ENCODE measurements around the gene PARD3.

DNA sequence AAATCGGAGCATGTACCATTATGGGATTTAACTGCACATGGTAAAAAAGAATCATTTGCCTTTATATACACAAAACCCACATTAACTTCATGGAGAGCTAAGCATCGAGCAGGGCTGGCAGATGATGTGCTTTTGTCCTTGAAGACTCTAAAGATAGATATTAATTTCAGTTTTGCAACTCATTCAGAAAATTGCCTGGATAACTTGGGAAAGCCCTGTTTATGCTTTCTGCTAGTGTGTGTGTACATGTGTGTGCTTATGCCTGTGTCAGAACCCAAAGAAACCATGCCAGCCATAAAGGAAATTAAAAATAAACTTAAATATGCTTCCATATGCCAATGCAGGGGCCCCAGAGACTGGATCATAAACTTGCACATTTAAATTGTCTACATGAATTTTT is 640.0 kb downstream of the PARD3 start:
- TF ChIP-seq, protein P1, sequence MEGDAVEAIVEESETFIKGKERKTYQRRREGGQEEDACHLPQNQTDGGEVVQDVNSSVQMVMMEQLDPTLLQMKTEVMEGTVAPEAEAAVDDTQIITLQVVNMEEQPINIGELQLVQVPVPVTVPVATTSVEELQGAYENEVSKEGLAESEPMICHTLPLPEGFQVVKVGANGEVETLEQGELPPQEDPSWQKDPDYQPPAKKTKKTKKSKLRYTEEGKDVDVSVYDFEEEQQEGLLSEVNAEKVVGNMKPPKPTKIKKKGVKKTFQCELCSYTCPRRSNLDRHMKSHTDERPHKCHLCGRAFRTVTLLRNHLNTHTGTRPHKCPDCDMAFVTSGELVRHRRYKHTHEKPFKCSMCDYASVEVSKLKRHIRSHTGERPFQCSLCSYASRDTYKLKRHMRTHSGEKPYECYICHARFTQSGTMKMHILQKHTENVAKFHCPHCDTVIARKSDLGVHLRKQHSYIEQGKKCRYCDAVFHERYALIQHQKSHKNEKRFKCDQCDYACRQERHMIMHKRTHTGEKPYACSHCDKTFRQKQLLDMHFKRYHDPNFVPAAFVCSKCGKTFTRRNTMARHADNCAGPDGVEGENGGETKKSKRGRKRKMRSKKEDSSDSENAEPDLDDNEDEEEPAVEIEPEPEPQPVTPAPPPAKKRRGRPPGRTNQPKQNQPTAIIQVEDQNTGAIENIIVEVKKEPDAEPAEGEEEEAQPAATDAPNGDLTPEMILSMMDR (conservative IDR thresholded peaks at IDR 0.05 in 1 of 2, IDR thresholded peaks at IDR 0.05 in 1 of 2; ENCODE audit: low read depth in 1 of 2, low read length in 2 of 2), result no peak
- no peak for TF ChIP-seq EZH2 (IDR thresholded peaks at IDR 0.05; ENCODE audit: low read length, missing control alignments)

All from fibroblast of lung (primary cell).